Brain microvascular endothelial cell (primary cell): Measurements from ENCODE around the gene HBZ.

Source experiments
- DNase-seq: peaks from one replicate; pipeline ENCODE4 v3.0.0-alpha.2; 2020
- H3K27ac ChIP-seq: fragments of 250-450 bp; sonication (Bioruptor Pico); 2 replicates; pipeline ENCODE4 v1.5.1; 2020; ENCODE audit warnings: mild to moderate bottlenecking, moderate library complexity
- H3K27me3 ChIP-seq: fragments of 250-450 bp; sonication (Bioruptor Pico); replicated peaks from 2 replicates; pipeline ENCODE4 v1.5.1; 2020; ENCODE audit warnings: mild to moderate bottlenecking
- H3K36me3 ChIP-seq: fragments of 250-450 bp; sonication (Bioruptor Pico); replicated peaks from 2 replicates; pipeline ENCODE4 v1.5.1; 2020; ENCODE audit warnings: mild to moderate bottlenecking
- H3K4me3 ChIP-seq: 2 replicates; pipeline ENCODE4 v1.5.1; 2011; ENCODE audit warnings: low read depth, mild to moderate bottlenecking, control low read depth, low read length, moderate library complexity
- CTCF ChIP-seq: IDR thresholded peaks from 2 replicates; pipeline ENCODE4 v1.5.1; 2011; ENCODE audit warnings: low read depth, mild to moderate bottlenecking, moderate library complexity, low read length, control low read depth, inconsistent platforms; ENCODE audit errors: missing control alignments
- in situ Hi-C: cut with HindIII; loops from 2 replicates; pipeline ENCODE4 v1.10.0; 2017; ENCODE audit warnings: low sequenced_read_pairs, low pct_ligation_motif_present

HBZ gene

GRCh38 chr16:140175-140857 lies 12.1 kb upstream of the HBZ start:
- Histone ChIP-seq H3K36me3 (no peaks in the 10 kb centered on the region), H3K27ac (no peak overlapping the region), H3K27me3 (no peaks in the 10 kb centered on the region), H3K4me3 (no peak overlapping the region)
- TF ChIP-seq CTCF: no peak
- no peak for DNase-seq
- in situ Hi-C loops: no loop called here

GRCh38 chr16:142405-142967 lies 10.0 kb upstream of the HBZ start:
- no peak for DNase-seq
- TF ChIP-seq CTCF: no peak
- Histone ChIP-seq H3K36me3 (no peaks in the 10 kb centered on the region), H3K27ac (no peak overlapping the region), H3K4me3 (no peak overlapping the region), H3K27me3 (no peaks in the 10 kb centered on the region)
- in situ Hi-C loops: no loop called here

GRCh38 chr16:143047-143446 lies 9.4 kb upstream of the HBZ start:
- in situ Hi-C loops: no loop called here

DNA sequence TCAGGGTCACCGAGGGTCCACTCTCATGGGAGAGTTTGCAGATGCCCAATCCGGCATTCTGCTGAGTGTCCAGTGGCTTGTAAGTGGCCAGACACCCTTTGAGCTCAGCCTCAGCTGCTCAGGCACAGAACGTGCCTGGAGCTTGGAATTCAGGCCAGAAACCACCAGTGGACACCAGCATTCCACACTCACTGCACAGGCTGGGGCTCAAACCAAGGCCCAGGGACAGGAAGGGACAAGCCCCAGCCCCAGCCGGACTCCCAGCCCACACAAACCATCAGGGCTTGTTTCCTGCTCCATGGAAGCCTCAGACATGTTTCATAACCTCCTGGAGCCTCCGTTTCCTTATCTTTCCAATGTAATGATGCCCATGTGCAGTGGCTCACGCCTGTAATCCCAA lies 9.0 kb upstream of the HBZ start:
- TF ChIP-seq CTCF: no peak
- H3K27ac ChIP-seq: no peak overlapping the region
- H3K36me3 ChIP-seq: no peaks in the 10 kb centered on the region
- in situ Hi-C loops: no loop called here
- no peaks in the 10 kb centered on the region for H3K27me3 ChIP-seq
- peak; percentile 2 for DNase-seq
- no peak overlapping the region for H3K4me3 ChIP-seq

More at GRCh38 chr16:143047-143446, 9.4 kb upstream of the HBZ start:
- Histone ChIP-seq H3K27me3 (no peaks in the 10 kb centered on the region), H3K4me3 (no peak overlapping the region), H3K27ac (no peak overlapping the region), H3K36me3 (no peaks in the 10 kb centered on the region)
- no peak for DNase-seq
- no peak for TF ChIP-seq CTCF

DNA sequence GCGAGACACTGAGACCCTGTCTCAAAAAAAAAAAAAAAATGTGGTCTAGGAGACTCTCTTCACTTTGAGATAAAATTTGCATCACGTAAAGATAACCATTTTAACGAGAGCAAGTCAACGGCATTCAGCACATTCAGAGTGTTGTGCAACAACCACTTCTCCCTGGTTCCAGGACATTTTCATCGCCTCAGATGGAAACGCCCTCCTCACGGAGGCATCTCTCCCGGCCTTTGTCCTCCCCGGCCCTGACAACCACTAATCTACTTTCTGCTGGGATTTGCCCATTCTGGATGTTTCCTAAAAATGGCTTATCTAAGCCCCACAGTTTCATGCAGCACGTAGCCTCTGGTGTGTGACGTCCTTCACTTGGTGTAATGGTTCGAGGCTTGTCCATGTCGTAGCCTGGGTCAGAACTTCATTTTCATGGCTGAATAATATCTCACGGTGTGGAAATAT lies 7.6 kb upstream of the HBZ start:
- in situ Hi-C loops: no loop called here
- Histone ChIP-seq H3K36me3 (no peaks in the 10 kb centered on the region), H3K4me3 (no peak overlapping the region), H3K27me3 (no peaks in the 10 kb centered on the region), H3K27ac (no peak overlapping the region)
- no peak for TF ChIP-seq CTCF
- DNase-seq: no peak
